Left lobe of liver (tissue), 2 donors: ENCODE data around the gene IFNGR1. TPM values are rescaled to one million over a fixed set of nuclear protein-coding genes. Genes with fewer than 3 reads are reported as not detected.

Experiments used
- ATAC-seq: fragments of 200-7000 bp; cut with Tn5 transposase; one replicate; pipeline ENCODE4 v1.9.1; 2020; ENCODE audit warnings: mild to moderate bottlenecking, moderate library complexity
- DNase-seq: peaks from one replicate; pipeline ENCODE4 v3.0.0-alpha.2; 2020; ENCODE audit warnings: low spot score
- total RNA-seq: library from RNA; stranded (reverse); gene quantifications from one replicate; pipeline ENCODE4 v1.2.1, GENCODE V29; 2021
- donor health status: DM: no; HTN: no; CAD: no; lungs with moderate emphysema.
- donor health status: DM: no; HTN: yes; CAD: no.

Gene IFNGR1
- total RNA-seq, 1 donor from 2014 or later, result 23.0 TPM

GRCh38 chr6:137156650-137157049 is 62.5 kb downstream of the IFNGR1 start:
- ATAC-seq (no peak), DNase-seq (no peak)

GRCh38 chr6:137155830-137156229 is 63.4 kb downstream of the IFNGR1 start:
- no peak for ATAC-seq

GRCh38 chr6:137150072-137150471 is 69.1 kb downstream of the IFNGR1 start:
- ATAC-seq, result no peak
- DNase-seq, result no peak

More at GRCh38 chr6:137155830-137156229, 63.4 kb downstream of the IFNGR1 start:
- no peak for DNase-seq

- DNase-seq, result no peak
Measured at GRCh38 chr6:137149035-137149393, 70.2 kb downstream of the IFNGR1 start.

GRCh38 chr6:137148306-137149034 is 70.7 kb downstream of the IFNGR1 start:
- peak; percentile 64 for DNase-seq
- ATAC-seq, result peak; percentile 92

More at GRCh38 chr6:137149035-137149393, 70.2 kb downstream of the IFNGR1 start:
- ATAC-seq, result no peak

Other genes starting within 250 kb of the IFNGR1 start
- 0.60 TPM for gene IL20RA, start 174.4 kb downstream of the IFNGR1 start, total RNA-seq
- gene IL22RA2, start 45.7 kb downstream of the IFNGR1 start, total RNA-seq, result not detected